ENCODE results near the gene PCOLCE2.

Gene PCOLCE2

GRCh38 chr3:142863930-142864920, 24.7 kb downstream of the PCOLCE2 start:
- no peak for DNase-seq

GRCh38 chr3:142863010-142863817, 25.7 kb downstream of the PCOLCE2 start:
- no peak for DNase-seq

- DNase-seq, result no peak
Observed at GRCh38 chr3:142861926-142862325, 27.0 kb downstream of the PCOLCE2 start.

- no peak for DNase-seq
Observed at GRCh38 chr3:142858043-142858442, 30.8 kb downstream of the PCOLCE2 start.

- DNase-seq, result no peak
Observed at GRCh38 chr3:142857056-142857455, 31.8 kb downstream of the PCOLCE2 start.

- no peak for DNase-seq
Observed at GRCh38 chr3:142853270-142854168, 35.4 kb downstream of the PCOLCE2 start.

- no peak for DNase-seq
Observed at GRCh38 chr3:142852009-142852408, 36.9 kb downstream of the PCOLCE2 start.

- no peak for DNase-seq
Observed at GRCh38 chr3:142850395-142851023, 38.4 kb downstream of the PCOLCE2 start.

- DNase-seq, result no peak
Observed at GRCh38 chr3:142849148-142849547, 39.7 kb downstream of the PCOLCE2 start.

- no peak for DNase-seq
Observed at GRCh38 chr3:142846779-142847577, 41.9 kb downstream of the PCOLCE2 start.

- no peak for DNase-seq
Observed at GRCh38 chr3:142844339-142844977, 44.4 kb downstream of the PCOLCE2 start.

- DNase-seq, result no peak
Observed at GRCh38 chr3:142839831-142840230, 49.1 kb downstream of the PCOLCE2 start.

GRCh38 chr3:142837526-142837925, 51.4 kb downstream of the PCOLCE2 start:
- no peak for DNase-seq

GRCh38 chr3:142828703-142829305, 60.1 kb downstream of the PCOLCE2 start:
- DNase-seq, result peak; percentile 14

GRCh38 chr3:142819179-142819578, 69.7 kb downstream of the PCOLCE2 start:
- DNase-seq, result no peak

- no peak for DNase-seq
Observed at GRCh38 chr3:142818651-142819050, 70.2 kb downstream of the PCOLCE2 start.

- no peak for DNase-seq
Observed at GRCh38 chr3:142817897-142818296, 71.0 kb downstream of the PCOLCE2 start.

GRCh38 chr3:142817356-142817755, 71.5 kb downstream of the PCOLCE2 start:
- DNase-seq, result no peak

- DNase-seq, result no peak
Observed at GRCh38 chr3:142815803-142816202, 73.1 kb downstream of the PCOLCE2 start.

- no peak for DNase-seq
Observed at GRCh38 chr3:142809259-142809658, 79.6 kb downstream of the PCOLCE2 start.
